Endothelial cell of umbilical vein (primary cell): ENCODE measurements around the gene ST6GALNAC6. TPM values are rescaled to one million over a fixed set of nuclear protein-coding genes. Genes with fewer than 3 reads are reported as not detected.
"Not testable (repeated sequence)": the region's sequence is repeated elsewhere in the genome, so short reads cannot be mapped to it uniquely, and the experiment has no call there.

ENCODE experiments used
- BruUV-seq: library from RNA; stranded (reverse); fragments of 400-500 nt; replicated peaks from 2 replicates; lab custom pipeline; 2021; lab: Mats Ljungman, UMichigan
- CTCF ChIA-PET: fragments of 300-600, 350-600 bp; sonication (Branson Sonifier 250); formaldehyde crosslinking; loops from one replicate; lab custom pipeline; 2021; ENCODE audit warnings: antibody characterized with exemption, inconsistent platforms; lab: Charles Lee
- POLR2A ChIA-PET: fragments of 300-600, 350-600 bp; sonication (Branson Sonifier 250); formaldehyde crosslinking; loops from one replicate; lab custom pipeline; 2021; ENCODE audit warnings: antibody characterized with exemption, inconsistent platforms; lab: Charles Lee
- DNase-seq: peaks from one replicate; pipeline ENCODE4 v3.0.0-alpha.2; 2011; ENCODE audit warnings: low read depth, low spot score
- FAIRE-seq: peaks from 2 replicates; lab custom pipeline; 2011; peaks lifted over from hg19 to GRCh38; lab: Jason Lieb, UNC
- H2AFZ ChIP-seq: 2 replicates; pipeline ENCODE4 v1.6.0; 2012; ENCODE audit warnings: low read depth, low read length, control low read depth, inconsistent platforms
- H3K27ac ChIP-seq: 2 replicates; pipeline ENCODE4 v1.5.1; 2011; ENCODE audit warnings: low read depth, mild to moderate bottlenecking, control low read depth, low read length, moderate library complexity; ENCODE audit not compliant: insufficient read depth
- H3K27me3 ChIP-seq, 2 experiments: 2 replicates each; pipeline versions ENCODE4 v1.6.0 to v1.6.1; 2011; ENCODE audit warnings: low read length in 2 of 2, mixed read lengths in 1 of 2; ENCODE audit not compliant: control insufficient read depth in 2 of 2, insufficient read depth in 2 of 2
- H3K36me3 ChIP-seq, 2 experiments: 2 replicates in 1 of 2; 3 replicates in 1 of 2; pipeline ENCODE4 v1.5.1; 2011; ENCODE audit warnings: low read length in 2 of 2, mild to moderate bottlenecking in 1 of 2, moderate library complexity in 1 of 2; ENCODE audit not compliant: control insufficient read depth in 2 of 2, insufficient read depth in 2 of 2; ENCODE audit errors: extremely low read depth in 1 of 2
- H3K4me1 ChIP-seq: 3 replicates; pipeline ENCODE4 v1.5.1; 2011; ENCODE audit warnings: mild to moderate bottlenecking, low read length; ENCODE audit not compliant: control insufficient read depth, insufficient read depth; ENCODE audit errors: extremely low read depth
- H3K4me2 ChIP-seq: 2 replicates; pipeline ENCODE4 v1.6.1; 2011; ENCODE audit warnings: low read length, control low read depth, mixed read lengths; ENCODE audit not compliant: insufficient read depth
- H3K4me3 ChIP-seq, 3 experiments: fragments of 200-600 bp in 1 of 3; sonication (generic), shearing (Covaris generic) in 1 of 3; replicated peaks in 1 of 3; 2 replicates each; pipeline ENCODE4 v1.5.1; 2011 to 2016; ENCODE audit warnings: control low read depth in 3 of 3, low read length in 3 of 3, mild to moderate bottlenecking in 2 of 3, inconsistent platforms in 1 of 3, low read depth in 1 of 3, moderate library complexity in 1 of 3; ENCODE audit not compliant: insufficient read depth in 1 of 3
- H3K79me2 ChIP-seq: 2 replicates; pipeline ENCODE4 v1.6.0; 2012; ENCODE audit warnings: low read length, inconsistent platforms; ENCODE audit not compliant: control insufficient read depth, insufficient read depth
- H3K9ac ChIP-seq: replicated peaks from 2 replicates; pipeline ENCODE3; 2011; ENCODE audit warnings: low read length, control low read depth; ENCODE audit not compliant: insufficient read depth; ENCODE audit errors: extremely low read depth
- H3K9me1 ChIP-seq: replicated peaks from 3 replicates; pipeline ENCODE4 v1.6.0; 2011; ENCODE audit warnings: mild to moderate bottlenecking, low read length; ENCODE audit not compliant: control insufficient read depth, insufficient read depth; ENCODE audit errors: extremely low read depth
- H3K9me3 ChIP-seq: replicated peaks from 2 replicates; pipeline ENCODE4 v1.5.1; 2012; ENCODE audit warnings: low read length, inconsistent platforms; ENCODE audit not compliant: control insufficient read depth, insufficient read depth
- H4K20me1 ChIP-seq: replicated peaks from 2 replicates; pipeline ENCODE3; 2011; ENCODE audit warnings: mild to moderate bottlenecking, low read length; ENCODE audit not compliant: control insufficient read depth, insufficient read depth; ENCODE audit errors: extremely low read depth
- CTCF ChIP-seq, 2 donors: IDR thresholded peaks; 1 replicate in 1 of 2; 2 replicates in 1 of 2; pipeline ENCODE4 v1.5.1; 2011; ENCODE audit warnings: low read length in 2 of 2, mild to moderate bottlenecking in 2 of 2, moderate library complexity in 2 of 2, control low read depth in 1 of 2, inconsistent platforms in 1 of 2, low read depth in 1 of 2; ENCODE audit not compliant: insufficient read depth in 1 of 2; ENCODE audit errors: extremely low read depth in 1 of 2
- EZH2 ChIP-seq: IDR thresholded peaks from 2 replicates; pipeline ENCODE4 v1.6.1; 2012; ENCODE audit warnings: borderline replicate concordance, low read depth, mild to moderate bottlenecking, moderate library complexity, low read length, inconsistent platforms; ENCODE audit not compliant: severe bottlenecking
- FOS ChIP-seq: IDR thresholded peaks from 2 replicates; pipeline ENCODE4 v1.6.1; 2011; ENCODE audit warnings: mild to moderate bottlenecking, low read length, moderate library complexity, borderline replicate concordance; ENCODE audit not compliant: insufficient read depth
- GATA2 ChIP-seq: IDR thresholded peaks from 2 replicates; pipeline ENCODE4 v1.7.0; 2011; ENCODE audit warnings: low read depth, mild to moderate bottlenecking, moderate library complexity, mixed read lengths, low read length; ENCODE audit not compliant: insufficient read length, insufficient read depth
- JUN ChIP-seq: IDR thresholded peaks from 2 replicates; pipeline ENCODE4 v1.6.1; 2011; ENCODE audit warnings: borderline replicate concordance, low read depth; ENCODE audit not compliant: insufficient read length, insufficient read depth
- MAX ChIP-seq: IDR thresholded peaks from 2 replicates; pipeline ENCODE4 v1.6.1; 2011; ENCODE audit not compliant: insufficient read depth, insufficient read length
- MYC ChIP-seq: IDR thresholded peaks from one replicate; pipeline ENCODE4 v1.6.1; 2011; ENCODE audit warnings: mild to moderate bottlenecking, low read depth, low read length
- POLR2A ChIP-seq: IDR thresholded peaks from 2 replicates; pipeline ENCODE4 v1.6.1; 2012; ENCODE audit warnings: low read depth, mild to moderate bottlenecking, control low read depth, low read length
- POLR2AphosphoS5 ChIP-seq: IDR thresholded peaks from 2 replicates; pipeline ENCODE4 v1.6.1; 2012; ENCODE audit warnings: low read depth, mild to moderate bottlenecking, control low read depth, low read length, moderate library complexity; ENCODE audit not compliant: insufficient read depth
- dilution Hi-C: fragments of 300-500 bp; cut with MboI; formaldehyde crosslinking; loops from one replicate; pipeline ENCODE4 v1.15.0; 2019; ENCODE audit warnings: low sequenced_read_pairs; ENCODE audit not compliant: extremely low pct_ligation_motif_present
- intact Hi-C: fragments of 100-400 bp; cut with micrococcal nuclease; formaldehyde crosslinking; loops from one replicate; pipeline ENCODE4 v1.10.0; 2022
- polyA plus RNA-seq, 4 experiments: library from polyadenylated mRNA; depleted of rRNA in 3 of 4; stranded (reverse) in 3 of 4; unstranded in 1 of 4; fragments of >200 nt; gene quantifications; 2 replicates each; pipeline versions ENCODE4 v1.2.1 to v1.2.3, GENCODE V29; 2011 to 2012; ENCODE audit warnings: missing spikeins in 1 of 4
- total RNA-seq: library from RNA; stranded (reverse); gene quantifications from 2 replicates; pipeline ENCODE4 v1.2.3, GENCODE V29; 2021

The ST6GALNAC6 gene
- total and polyA plus RNA-seq, 2 donors (not counting 3 experiments of a cell fraction or from before 2014, with no cell fraction given), result 43.0 to 78.9 TPM

- CTCF ChIA-PET, result interaction anchor here (1.2 to 4.5 kb wide), 7 partner anchors 9 to 134 kb away, joined by 5 to 101 read pairs (median 8); partner anchors contain the start of gene ENG
Measured at GRCh38 chr9:127870887-127871286, 28.5 kb downstream of the ST6GALNAC6 start.

GRCh38 chr9:127870153-127870491, 29.3 kb downstream of the ST6GALNAC6 start:
- H3K4me2 ChIP-seq, H3K9ac ChIP-seq, H3K27ac ChIP-seq, H4K20me1 ChIP-seq, H3K4me3 ChIP-seq, H3K9me1 ChIP-seq, H3K9me3 ChIP-seq, BruUV-seq, H3K79me2 ChIP-seq, DNase-seq, H2AFZ ChIP-seq, H3K27me3 ChIP-seq, dilution Hi-C loops, FAIRE-seq: not testable (repeated sequence)
- intact Hi-C loops, result loop anchor here (1.0 to 2.0 kb wide), 5 partner anchors 42 to 135 kb away; partner anchors contain the start of gene TOR2A
- CTCF ChIA-PET, result interaction anchor here (0.7 to 4.5 kb wide), 54 partner anchors 8 to 281 kb away, joined by 3 to 101 read pairs (median 6); partner anchors contain the start of genes CDK9, ENG, FPGS and PTRH1
- POLR2A ChIA-PET, result interaction anchor here (0.7 to 1.1 kb wide), 5 partner anchors 79 to 426 kb away, joined by 3 to 7 read pairs (median 4); no protein-coding TSS in a partner anchor
- H3K36me3 ChIP-seq, result peaks cover 0 to 20% of the 10 kb centered on the region in 2 experiments
- H3K4me1 ChIP-seq, result peaks cover 17% of the 10 kb centered on the region

More at GRCh38 chr9:127870887-127871286, 28.5 kb downstream of the ST6GALNAC6 start:
- H4K20me1 ChIP-seq, result no peaks in the 10 kb centered on the region
- no peak overlapping the region for H3K4me2 ChIP-seq
- no peak overlapping the region for H3K27ac ChIP-seq
- no TSS peak for BruUV-seq
- POLR2A ChIA-PET, result interaction anchor here (1.1 kb wide), 1 partner anchor 103 kb away, joined by 7 read pairs; no protein-coding TSS in a partner anchor
- peaks cover 0 to 20% of the 10 kb centered on the region in 2 experiments for H3K36me3 ChIP-seq
- peaks cover 15% of the 10 kb centered on the region for H3K4me1 ChIP-seq
- H2AFZ ChIP-seq, result no peak overlapping the region
- intact Hi-C loops, result loop anchor here (1.0 to 2.0 kb wide), 5 partner anchors 43 to 136 kb away; partner anchors contain the start of gene TOR2A
- H3K79me2 ChIP-seq, result peaks cover 6% of the 10 kb centered on the region
- dilution Hi-C loops, result no loop called here
- H3K4me3 ChIP-seq, result no peak overlapping the region
- H3K9ac ChIP-seq, result no peak overlapping the region
- H3K9me3 ChIP-seq, result no peaks in the 10 kb centered on the region
- FAIRE-seq (no peak), DNase-seq (no peak)
- H3K9me1 ChIP-seq, result no peaks in the 10 kb centered on the region
- TF ChIP-seq EZH2, result no peak
- no peak for TF ChIP-seq POLR2AphosphoS5
- no peak for TF ChIP-seq FOS
- no peak for TF ChIP-seq MYC
- TF ChIP-seq POLR2A, result no peak
- TF ChIP-seq GATA2, result no peak
- no peak for TF ChIP-seq CTCF (IDR thresholded peaks at IDR 0.05; ENCODE audit: extremely low read depth in 1 of 2, insufficient read depth in 1 of 2, low read depth in 1 of 2, low read length in 2 of 2)
- TF ChIP-seq MAX, result no peak
- no peak for TF ChIP-seq JUN
- H3K27me3 ChIP-seq, result no peaks in the 10 kb centered on the region
